Measurements from ENCODE around the gene TMEM69. TPM values are rescaled to one million over a fixed set of nuclear protein-coding genes. Genes with fewer than 3 reads are reported as not detected.

Gene TMEM69
- total RNA-seq, 1 experiment from 2014 or later, result 19.1 TPM

DNA sequence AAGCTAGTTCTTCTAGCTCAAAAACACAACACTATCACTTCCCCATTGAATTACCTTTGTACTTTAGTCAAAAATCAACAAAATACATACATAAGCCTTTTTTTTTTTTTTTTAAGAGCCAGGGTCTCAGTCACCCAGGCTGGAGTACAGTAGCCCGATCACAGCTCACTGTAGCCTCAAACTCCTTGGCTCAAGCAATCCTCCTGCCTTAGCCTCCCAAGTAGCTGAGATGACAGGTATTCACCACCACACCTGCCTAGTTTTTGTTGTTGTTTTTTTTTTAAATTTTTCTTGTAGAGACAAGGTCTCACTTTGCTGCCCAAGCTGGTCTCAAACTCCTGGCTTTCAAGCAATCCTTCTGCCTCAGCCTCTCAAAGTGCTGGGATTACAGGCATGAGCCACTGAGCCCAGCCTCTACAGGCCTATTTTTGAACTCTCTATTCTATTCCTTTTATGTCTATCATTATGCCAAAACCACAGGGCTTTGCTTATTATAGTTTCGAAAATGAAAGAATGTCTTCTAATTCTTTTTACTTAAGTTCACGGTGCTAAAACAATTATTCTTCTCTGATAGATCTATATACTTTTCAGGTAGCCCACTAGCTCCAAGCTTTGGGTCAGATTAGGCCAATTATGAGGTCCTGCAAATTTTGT lies 31.3 kb upstream of the TMEM69 start:
- intact Hi-C loops (cut with micrococcal nuclease; ENCODE audit: unreplicated experiment), result no loop called here
- CTCF ChIA-PET, result no interaction called here
- peaks cover 47% of the 10 kb centered on the region for H3K36me3 ChIP-seq (ENCODE audit: control insufficient read depth, insufficient read depth, low read length)

DNA sequence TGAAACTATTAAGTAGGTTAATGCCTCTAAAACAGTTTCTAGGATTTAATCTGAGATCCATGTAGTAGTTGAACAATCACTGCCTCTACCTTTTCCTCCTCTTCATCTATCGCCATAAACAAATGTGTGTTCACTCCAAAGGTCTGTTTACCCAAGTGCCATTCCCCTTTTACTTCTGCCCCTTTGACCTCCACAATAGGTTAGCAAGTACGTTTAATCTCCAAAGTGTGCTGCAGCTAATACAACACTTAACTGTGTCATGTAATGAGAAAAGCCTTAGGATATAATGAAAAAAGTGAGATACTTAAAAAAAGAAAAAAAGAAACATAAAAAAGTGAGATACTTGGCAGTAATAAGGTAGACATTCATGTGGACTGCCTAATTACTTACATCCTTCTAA lies 29.8 kb upstream of the TMEM69 start:
- H3K4me3 ChIP-seq (ENCODE audit: low read depth in 2 of 2, low read length in 2 of 2), result no peak overlapping the region
- CTCF ChIA-PET, result no interaction called here
- TF ChIP-seq POLR2AphosphoS5 (IDR thresholded peaks at IDR 0.05; ENCODE audit: low read depth, low read length), result no peak
- TF ChIP-seq TCF7L2 (IDR thresholded peaks at IDR 0.05; ENCODE audit: low read depth, low read length), result no peak
- TF ChIP-seq, protein P1, sequence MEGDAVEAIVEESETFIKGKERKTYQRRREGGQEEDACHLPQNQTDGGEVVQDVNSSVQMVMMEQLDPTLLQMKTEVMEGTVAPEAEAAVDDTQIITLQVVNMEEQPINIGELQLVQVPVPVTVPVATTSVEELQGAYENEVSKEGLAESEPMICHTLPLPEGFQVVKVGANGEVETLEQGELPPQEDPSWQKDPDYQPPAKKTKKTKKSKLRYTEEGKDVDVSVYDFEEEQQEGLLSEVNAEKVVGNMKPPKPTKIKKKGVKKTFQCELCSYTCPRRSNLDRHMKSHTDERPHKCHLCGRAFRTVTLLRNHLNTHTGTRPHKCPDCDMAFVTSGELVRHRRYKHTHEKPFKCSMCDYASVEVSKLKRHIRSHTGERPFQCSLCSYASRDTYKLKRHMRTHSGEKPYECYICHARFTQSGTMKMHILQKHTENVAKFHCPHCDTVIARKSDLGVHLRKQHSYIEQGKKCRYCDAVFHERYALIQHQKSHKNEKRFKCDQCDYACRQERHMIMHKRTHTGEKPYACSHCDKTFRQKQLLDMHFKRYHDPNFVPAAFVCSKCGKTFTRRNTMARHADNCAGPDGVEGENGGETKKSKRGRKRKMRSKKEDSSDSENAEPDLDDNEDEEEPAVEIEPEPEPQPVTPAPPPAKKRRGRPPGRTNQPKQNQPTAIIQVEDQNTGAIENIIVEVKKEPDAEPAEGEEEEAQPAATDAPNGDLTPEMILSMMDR (IDR thresholded peaks at IDR 0.05), result no peak
- no peak for TF ChIP-seq SIN3A (IDR thresholded peaks at IDR 0.05; ENCODE audit: borderline replicate concordance, insufficient read depth, low read depth, low read length)
- TF ChIP-seq, protein P2, sequence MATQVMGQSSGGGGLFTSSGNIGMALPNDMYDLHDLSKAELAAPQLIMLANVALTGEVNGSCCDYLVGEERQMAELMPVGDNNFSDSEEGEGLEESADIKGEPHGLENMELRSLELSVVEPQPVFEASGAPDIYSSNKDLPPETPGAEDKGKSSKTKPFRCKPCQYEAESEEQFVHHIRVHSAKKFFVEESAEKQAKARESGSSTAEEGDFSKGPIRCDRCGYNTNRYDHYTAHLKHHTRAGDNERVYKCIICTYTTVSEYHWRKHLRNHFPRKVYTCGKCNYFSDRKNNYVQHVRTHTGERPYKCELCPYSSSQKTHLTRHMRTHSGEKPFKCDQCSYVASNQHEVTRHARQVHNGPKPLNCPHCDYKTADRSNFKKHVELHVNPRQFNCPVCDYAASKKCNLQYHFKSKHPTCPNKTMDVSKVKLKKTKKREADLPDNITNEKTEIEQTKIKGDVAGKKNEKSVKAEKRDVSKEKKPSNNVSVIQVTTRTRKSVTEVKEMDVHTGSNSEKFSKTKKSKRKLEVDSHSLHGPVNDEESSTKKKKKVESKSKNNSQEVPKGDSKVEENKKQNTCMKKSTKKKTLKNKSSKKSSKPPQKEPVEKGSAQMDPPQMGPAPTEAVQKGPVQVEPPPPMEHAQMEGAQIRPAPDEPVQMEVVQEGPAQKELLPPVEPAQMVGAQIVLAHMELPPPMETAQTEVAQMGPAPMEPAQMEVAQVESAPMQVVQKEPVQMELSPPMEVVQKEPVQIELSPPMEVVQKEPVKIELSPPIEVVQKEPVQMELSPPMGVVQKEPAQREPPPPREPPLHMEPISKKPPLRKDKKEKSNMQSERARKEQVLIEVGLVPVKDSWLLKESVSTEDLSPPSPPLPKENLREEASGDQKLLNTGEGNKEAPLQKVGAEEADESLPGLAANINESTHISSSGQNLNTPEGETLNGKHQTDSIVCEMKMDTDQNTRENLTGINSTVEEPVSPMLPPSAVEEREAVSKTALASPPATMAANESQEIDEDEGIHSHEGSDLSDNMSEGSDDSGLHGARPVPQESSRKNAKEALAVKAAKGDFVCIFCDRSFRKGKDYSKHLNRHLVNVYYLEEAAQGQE (IDR thresholded peaks at IDR 0.05; ENCODE audit: insufficient read depth in 1 of 2, low read depth in 2 of 2, low read length in 1 of 2), result no peak
- H3K4me1 ChIP-seq (ENCODE audit: control insufficient read depth, insufficient read depth, low read length), result no peaks in the 10 kb centered on the region
- POLR2A ChIA-PET, result interaction anchor here (1.0 kb wide), 1 partner anchor 28 kb away, joined by 3 read pairs; the partner anchor contains the start of gene GPBP1L1
- no peaks in the 10 kb centered on the region for H3K9me3 ChIP-seq (ENCODE audit: control insufficient read depth, insufficient read depth, low read depth, low read length)
- DNase-seq (ENCODE audit: low read depth, low spot score) (no peak), ATAC-seq (no peak)
- peaks cover 38% of the 10 kb centered on the region for H3K36me3 ChIP-seq (ENCODE audit: control insufficient read depth, insufficient read depth, low read length)
- H3K27ac ChIP-seq (ENCODE audit: low read length), result no peak overlapping the region
- in situ Hi-C loops (cut with HindIII; ENCODE audit: low pct_unique_long_range_greater_than_20kb, low sequenced_read_pairs), result no loop called here
- no TSS peak for BruUV-seq (replicated peaks)
- no peaks in the 10 kb centered on the region for H3K27me3 ChIP-seq (ENCODE audit: control insufficient read depth, insufficient read depth, low read length)
- intact Hi-C loops (cut with micrococcal nuclease; ENCODE audit: unreplicated experiment), result no loop called here

More for the DNA sequence above, 31.3 kb upstream of the TMEM69 start:
- H3K4me1 ChIP-seq (ENCODE audit: control insufficient read depth, insufficient read depth, low read length), result no peaks in the 10 kb centered on the region
- ATAC-seq, result no peak
- no peak overlapping the region for H3K4me3 ChIP-seq (ENCODE audit: low read depth in 2 of 2, low read length in 2 of 2)
- H3K9me3 ChIP-seq (ENCODE audit: control insufficient read depth, insufficient read depth, low read depth, low read length), result no peaks in the 10 kb centered on the region
- POLR2A ChIA-PET, result interaction anchor here (0.5 to 1.1 kb wide), 4 partner anchors 15 to 222 kb away, joined by 3 to 9 read pairs (median 4); partner anchors contain the start of gene GPBP1L1
- H3K27ac ChIP-seq (ENCODE audit: low read length), result no peak overlapping the region
- in situ Hi-C loops (cut with HindIII; ENCODE audit: low pct_unique_long_range_greater_than_20kb, low sequenced_read_pairs), result no loop called here
- DNase-seq (ENCODE audit: low read depth, low spot score), result no peak
- no TSS peak for BruUV-seq (replicated peaks)
- H3K27me3 ChIP-seq (ENCODE audit: control insufficient read depth, insufficient read depth, low read length), result no peaks in the 10 kb centered on the region
- no peak for TF ChIP-seq SIN3A (IDR thresholded peaks at IDR 0.05; ENCODE audit: borderline replicate concordance, insufficient read depth, low read depth, low read length)
- TF ChIP-seq, protein P2 (IDR thresholded peaks at IDR 0.05; ENCODE audit: insufficient read depth in 1 of 2, low read depth in 2 of 2, low read length in 1 of 2), result no peak
- no peak for TF ChIP-seq TCF7L2 (IDR thresholded peaks at IDR 0.05; ENCODE audit: low read depth, low read length)
- TF ChIP-seq, protein P1 (IDR thresholded peaks at IDR 0.05), result no peak
